C4-2B (cell line): ENCODE measurements around the gene SLCO3A1.

Experiments used
- ZFX ChIP-seq: fragments of 450-650 bp; IDR thresholded peaks from 2 replicates; pipeline ENCODE4 v1.6.1; 2017
- TF ChIP-seq, protein P1 (sequence below): fragments of 450-650 bp; conservative IDR thresholded peaks from 2 replicates; pipeline ENCODE4 v1.5.1; 2017; ENCODE audit warnings: mild to moderate bottlenecking

DNA sequence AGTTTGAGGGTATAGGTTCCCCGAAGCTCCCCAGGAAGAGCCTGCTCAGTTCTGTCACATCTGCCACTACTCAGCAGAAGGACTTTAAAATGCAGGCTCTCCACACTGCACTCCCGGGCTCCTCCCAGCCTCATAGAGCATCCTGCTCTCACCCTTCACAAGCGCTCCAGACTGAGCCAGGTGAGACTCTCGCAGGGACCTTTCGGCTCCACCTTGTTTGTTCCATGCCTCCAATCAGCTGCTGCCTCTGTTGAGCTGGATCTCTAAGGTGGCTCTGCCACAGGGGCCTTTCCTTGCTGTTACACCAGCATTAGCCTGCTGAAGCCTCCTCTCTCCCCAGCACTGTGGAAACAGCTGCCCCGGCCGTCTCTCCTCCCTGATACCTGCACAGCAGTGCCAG lies 56.1 kb downstream of the SLCO3A1 start:
- TF ChIP-seq, protein P1, sequence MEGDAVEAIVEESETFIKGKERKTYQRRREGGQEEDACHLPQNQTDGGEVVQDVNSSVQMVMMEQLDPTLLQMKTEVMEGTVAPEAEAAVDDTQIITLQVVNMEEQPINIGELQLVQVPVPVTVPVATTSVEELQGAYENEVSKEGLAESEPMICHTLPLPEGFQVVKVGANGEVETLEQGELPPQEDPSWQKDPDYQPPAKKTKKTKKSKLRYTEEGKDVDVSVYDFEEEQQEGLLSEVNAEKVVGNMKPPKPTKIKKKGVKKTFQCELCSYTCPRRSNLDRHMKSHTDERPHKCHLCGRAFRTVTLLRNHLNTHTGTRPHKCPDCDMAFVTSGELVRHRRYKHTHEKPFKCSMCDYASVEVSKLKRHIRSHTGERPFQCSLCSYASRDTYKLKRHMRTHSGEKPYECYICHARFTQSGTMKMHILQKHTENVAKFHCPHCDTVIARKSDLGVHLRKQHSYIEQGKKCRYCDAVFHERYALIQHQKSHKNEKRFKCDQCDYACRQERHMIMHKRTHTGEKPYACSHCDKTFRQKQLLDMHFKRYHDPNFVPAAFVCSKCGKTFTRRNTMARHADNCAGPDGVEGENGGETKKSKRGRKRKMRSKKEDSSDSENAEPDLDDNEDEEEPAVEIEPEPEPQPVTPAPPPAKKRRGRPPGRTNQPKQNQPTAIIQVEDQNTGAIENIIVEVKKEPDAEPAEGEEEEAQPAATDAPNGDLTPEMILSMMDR = no peak
- TF ChIP-seq ZFX = no peak
